Measurements from ENCODE around the gene SAMD4B.

The SAMD4B gene

GRCh38 chr19:39406656-39407409 is 64.6 kb downstream of the SAMD4B start, which contains the start of gene ZFP36:
ZFP36 (plus strand) TSS chr19:39406847; CDS start chr19:39406905, 58 bp downstream.
- peak; percentile 93 for DNase-seq (ENCODE audit: low read depth)
- H3K4me3 ChIP-seq (replicated peaks; ENCODE audit: low read depth, low read length): peak within 1 kb of the TSS; percentile 81
- TF ChIP-seq CTCF (IDR thresholded peaks at IDR 0.05; ENCODE audit: low read length, missing control alignments): no peak

- peak overlapping the region; percentile 81 for H3K4me3 ChIP-seq (replicated peaks; ENCODE audit: low read depth, low read length)
- no peak for DNase-seq (ENCODE audit: low read depth)
- TF ChIP-seq CTCF (IDR thresholded peaks at IDR 0.05; ENCODE audit: low read length, missing control alignments): no peak
Observed at GRCh38 chr19:39407410-39407659, 65.1 kb downstream of the SAMD4B start.

- H3K4me3 ChIP-seq (replicated peaks; ENCODE audit: low read depth, low read length): peak overlapping the region; percentile 81
- peak; percentile 38 for DNase-seq (ENCODE audit: low read depth)
Observed at GRCh38 chr19:39407660-39408391, 65.6 kb downstream of the SAMD4B start.

GRCh38 chr19:39408392-39409207 is 66.4 kb downstream of the SAMD4B start:
- no peak for TF ChIP-seq CTCF (IDR thresholded peaks at IDR 0.05; ENCODE audit: low read length, missing control alignments)
- peak overlapping the region; percentile 81 for H3K4me3 ChIP-seq (replicated peaks; ENCODE audit: low read depth, low read length)
- peak; percentile 66 for DNase-seq (ENCODE audit: low read depth)

More at GRCh38 chr19:39407660-39408391, 65.6 kb downstream of the SAMD4B start:
- no peak for TF ChIP-seq CTCF (IDR thresholded peaks at IDR 0.05; ENCODE audit: low read length, missing control alignments)

- H3K4me3 ChIP-seq (replicated peaks; ENCODE audit: low read depth, low read length): peak overlapping the region; percentile 81
- no peak for TF ChIP-seq CTCF (IDR thresholded peaks at IDR 0.05; ENCODE audit: low read length, missing control alignments)
- peak; percentile 70 for DNase-seq (ENCODE audit: low read depth)
Observed at GRCh38 chr19:39409208-39410016, 67.2 kb downstream of the SAMD4B start.
